NCI-H2107 treated with DMSO at 0.1 percent for 48 hours (cell line): Measurements from ENCODE around the gene GNB5.
"Not testable (repeated sequence)": the region's sequence is repeated elsewhere in the genome, so short reads cannot be mapped to it uniquely, and the experiment has no call there.

Source experiments
- DNase-seq: peaks from one replicate; lab custom pipeline; 2025; ENCODE audit not compliant: unreplicated experiment; lab: John Stamatoyannopoulos, UW

Gene GNB5

GRCh38 chr15:52114261-52115055 is 76.7 kb downstream of the GNB5 start:
- peak; percentile 2 for DNase-seq

GRCh38 chr15:52113708-52114107 is 77.5 kb downstream of the GNB5 start:
- no peak for DNase-seq

- no peak for DNase-seq
These were observed 78.0 kb downstream of the GNB5 start for GRCh38 chr15:52113235-52113634.

GRCh38 chr15:52112203-52112750 is 78.9 kb downstream of the GNB5 start:
- no peak for DNase-seq

GRCh38 chr15:52111517-52112202 is 79.5 kb downstream of the GNB5 start:
- no peak for DNase-seq

- no peak for DNase-seq
These were observed 81.4 kb downstream of the GNB5 start for GRCh38 chr15:52109559-52110451.

- no peak for DNase-seq
These were observed 84.0 kb downstream of the GNB5 start for GRCh38 chr15:52107238-52107637.

- DNase-seq, result no peak
These were observed 84.6 kb downstream of the GNB5 start for GRCh38 chr15:52106641-52107040.

- DNase-seq, result no peak
These were observed 85.3 kb downstream of the GNB5 start for GRCh38 chr15:52105846-52106245.

- no peak for DNase-seq
These were observed 86.6 kb downstream of the GNB5 start for GRCh38 chr15:52104532-52105004.

GRCh38 chr15:52103217-52104207 is 87.7 kb downstream of the GNB5 start:
- no peak for DNase-seq

GRCh38 chr15:52102463-52102862 is 88.7 kb downstream of the GNB5 start:
- DNase-seq, result no peak

- DNase-seq, result no peak
These were observed 89.5 kb downstream of the GNB5 start for GRCh38 chr15:52101542-52102323.

- no peak for DNase-seq
These were observed 90.3 kb downstream of the GNB5 start for GRCh38 chr15:52100807-52101442.

GRCh38 chr15:52099651-52100272 is 91.4 kb downstream of the GNB5 start:
- DNase-seq, result no peak

GRCh38 chr15:52098323-52098722 is 92.9 kb downstream of the GNB5 start:
- DNase-seq, result no peak

GRCh38 chr15:52097180-52097579 is 94.0 kb downstream of the GNB5 start:
- DNase-seq, result no peak

GRCh38 chr15:52096536-52096935 is 94.7 kb downstream of the GNB5 start:
- not testable (repeated sequence) for DNase-seq
